ENCODE data around the gene PCED1B.

PCED1B gene

GRCh38 chr12:47074757-47075156, 4.7 kb upstream of the PCED1B start:
- no peak for DNase-seq (ENCODE audit: extremely low read depth, low read depth)
- no peak overlapping the region for H3K4me3 ChIP-seq (replicated peaks; ENCODE audit: low read depth, low read length)
- no peak for TF ChIP-seq CTCF (IDR thresholded peaks at IDR 0.05; ENCODE audit: low read depth, low read length, missing control alignments)

GRCh38 chr12:47075192-47076084, 4.0 kb upstream of the PCED1B start:
- no peak overlapping the region for H3K4me3 ChIP-seq (replicated peaks; ENCODE audit: low read depth, low read length)
- no peak for DNase-seq (ENCODE audit: extremely low read depth, low read depth)
- no peak for TF ChIP-seq CTCF (IDR thresholded peaks at IDR 0.05; ENCODE audit: low read depth, low read length, missing control alignments)

- TF ChIP-seq CTCF (IDR thresholded peaks at IDR 0.05; ENCODE audit: low read depth, low read length, missing control alignments), result no peak
- no peak for DNase-seq (ENCODE audit: extremely low read depth, low read depth)
- 0 out of 2 replicates have a peak overlapping the region, but pooled peaks have one; percentile 64 for H3K4me3 ChIP-seq (replicated peaks; ENCODE audit: low read depth, low read length)
Observed at GRCh38 chr12:47077206-47078085, 2.0 kb upstream of the PCED1B start.

- H3K4me3 ChIP-seq (replicated peaks; ENCODE audit: low read depth, low read length), result peak overlapping the region; percentile 64
- DNase-seq (ENCODE audit: extremely low read depth, low read depth), result no peak
- no peak for TF ChIP-seq CTCF (IDR thresholded peaks at IDR 0.05; ENCODE audit: low read depth, low read length, missing control alignments)
Observed at GRCh38 chr12:47078086-47078395, 1.4 kb upstream of the PCED1B start.

- no peak for TF ChIP-seq CTCF (IDR thresholded peaks at IDR 0.05; ENCODE audit: low read depth, low read length, missing control alignments)
- peak overlapping the region; percentile 64 for H3K4me3 ChIP-seq (replicated peaks; ENCODE audit: low read depth, low read length)
- DNase-seq (ENCODE audit: extremely low read depth, low read depth), result no peak
Observed at GRCh38 chr12:47078733-47079467, 521 bp upstream of the PCED1B start.

GRCh38 chr12:47079981-47080724, 732 bp downstream of the PCED1B start:
- TF ChIP-seq CTCF (IDR thresholded peaks at IDR 0.05; ENCODE audit: low read depth, low read length, missing control alignments), result no peak
- DNase-seq (ENCODE audit: extremely low read depth, low read depth), result no peak
- peak overlapping the region; percentile 64 for H3K4me3 ChIP-seq (replicated peaks; ENCODE audit: low read depth, low read length)

Measured in HFF-Myc (cell line).